GM19438 (cell line): ENCODE measurements around the gene RANBP1.

Experiments
- ATAC-seq: cut with Tn5 transposase; IDR thresholded peaks from one replicate; pipeline ENCODE4 v1.9.1; 2021; ENCODE audit warnings: low read depth; ENCODE audit not compliant: unreplicated experiment

Gene RANBP1

DNA sequence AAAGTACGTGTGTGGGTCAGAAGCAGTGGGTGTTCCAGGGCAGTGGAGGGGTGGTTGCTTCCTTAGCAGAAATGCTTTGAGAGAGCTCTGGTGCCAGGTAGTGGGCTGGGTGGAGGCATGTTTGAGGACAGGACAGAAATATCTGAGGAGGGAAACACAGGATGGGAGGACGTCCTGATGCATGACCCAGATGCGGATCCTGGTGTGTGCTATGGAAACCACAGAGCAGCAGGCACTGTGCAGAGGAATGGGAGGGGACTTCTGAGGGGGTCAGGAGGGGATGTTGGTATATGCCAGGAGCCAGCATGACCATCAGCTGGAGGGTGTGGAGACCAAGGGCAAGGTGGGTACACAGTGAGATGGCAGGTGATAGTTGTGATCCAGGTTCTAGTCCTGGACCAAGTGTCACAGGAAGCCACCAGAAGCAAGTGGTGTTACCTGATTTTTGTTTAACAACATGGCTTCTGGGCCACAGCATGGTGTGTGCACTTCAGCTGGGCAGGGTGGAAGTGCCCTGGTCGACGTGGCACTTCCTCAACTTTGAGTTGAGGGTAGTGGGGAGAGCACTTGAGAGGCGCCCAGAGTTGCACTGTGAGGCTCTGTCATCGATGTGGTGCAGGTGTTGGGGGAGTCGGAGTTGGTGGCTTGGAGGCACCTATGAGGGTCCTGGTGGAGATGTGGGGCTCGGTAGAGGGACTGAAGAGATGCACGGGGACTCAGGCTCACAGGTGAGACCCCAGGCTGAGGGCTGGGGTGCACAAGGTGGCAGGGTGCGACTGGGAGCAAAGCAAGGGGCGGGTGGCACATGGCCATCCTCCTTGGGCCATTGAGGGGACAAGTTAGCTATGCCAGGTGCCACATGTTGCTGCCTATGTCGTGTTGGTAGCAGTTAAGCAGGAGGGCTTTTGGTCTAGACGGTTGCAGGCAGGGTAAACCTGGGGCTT, 28.3 kb upstream of the RANBP1 start:
- no peak for ATAC-seq

DNA sequence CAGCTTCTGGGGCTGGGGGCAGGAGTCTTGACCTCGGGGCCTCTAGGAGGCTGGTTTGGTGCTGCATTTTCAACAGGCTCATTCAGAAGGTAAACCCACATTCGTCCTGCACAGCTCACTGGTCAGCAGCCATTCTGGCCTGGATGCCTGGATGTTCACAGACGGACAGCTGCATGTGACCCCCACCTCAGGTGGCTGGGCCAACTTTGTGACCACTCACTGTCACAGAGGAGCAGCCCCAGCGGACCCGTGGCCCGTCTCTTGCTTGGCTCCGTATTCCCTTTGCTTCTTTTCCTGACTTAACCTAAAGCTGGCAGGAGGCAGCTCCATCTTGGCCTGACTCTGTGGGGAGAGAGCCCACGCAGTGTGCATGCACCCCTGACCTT, 27.6 kb upstream of the RANBP1 start:
- no peak for ATAC-seq

DNA sequence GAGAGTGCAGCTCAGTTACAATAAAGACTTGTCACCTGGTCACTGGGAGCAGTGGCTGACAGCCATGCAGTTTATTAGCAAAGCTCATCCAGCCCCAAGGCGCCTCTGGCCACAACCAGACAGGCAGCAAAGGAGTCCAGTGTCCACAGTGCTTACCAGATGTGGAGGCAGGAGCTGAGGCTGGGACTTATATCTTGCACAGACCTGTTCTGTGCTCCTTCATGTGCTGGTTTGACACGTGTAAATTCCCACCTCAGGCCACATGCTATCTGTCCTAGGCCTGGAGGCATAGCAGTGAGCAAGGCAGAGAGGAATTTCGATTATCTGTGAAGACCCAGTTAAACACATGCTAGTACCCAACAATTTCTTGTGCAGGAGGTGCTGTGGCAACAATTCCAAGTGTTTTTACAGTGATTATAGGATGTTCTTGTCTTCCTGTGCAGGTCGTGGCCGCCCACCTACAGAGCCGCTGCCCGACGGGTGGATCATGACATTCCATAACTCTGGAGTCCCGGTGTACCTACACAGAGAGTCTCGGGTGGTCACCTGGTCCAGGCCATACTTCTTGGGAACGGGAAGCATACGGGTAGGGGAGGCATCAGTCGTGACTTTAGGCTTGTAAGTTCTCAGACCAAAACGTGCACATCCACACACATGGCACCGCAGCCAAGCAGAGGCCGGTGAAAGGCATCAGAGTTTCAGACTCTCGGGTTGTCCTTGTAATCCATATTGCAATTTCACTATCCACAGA, 26.5 kb upstream of the RANBP1 start:
- ATAC-seq: no peak

DNA sequence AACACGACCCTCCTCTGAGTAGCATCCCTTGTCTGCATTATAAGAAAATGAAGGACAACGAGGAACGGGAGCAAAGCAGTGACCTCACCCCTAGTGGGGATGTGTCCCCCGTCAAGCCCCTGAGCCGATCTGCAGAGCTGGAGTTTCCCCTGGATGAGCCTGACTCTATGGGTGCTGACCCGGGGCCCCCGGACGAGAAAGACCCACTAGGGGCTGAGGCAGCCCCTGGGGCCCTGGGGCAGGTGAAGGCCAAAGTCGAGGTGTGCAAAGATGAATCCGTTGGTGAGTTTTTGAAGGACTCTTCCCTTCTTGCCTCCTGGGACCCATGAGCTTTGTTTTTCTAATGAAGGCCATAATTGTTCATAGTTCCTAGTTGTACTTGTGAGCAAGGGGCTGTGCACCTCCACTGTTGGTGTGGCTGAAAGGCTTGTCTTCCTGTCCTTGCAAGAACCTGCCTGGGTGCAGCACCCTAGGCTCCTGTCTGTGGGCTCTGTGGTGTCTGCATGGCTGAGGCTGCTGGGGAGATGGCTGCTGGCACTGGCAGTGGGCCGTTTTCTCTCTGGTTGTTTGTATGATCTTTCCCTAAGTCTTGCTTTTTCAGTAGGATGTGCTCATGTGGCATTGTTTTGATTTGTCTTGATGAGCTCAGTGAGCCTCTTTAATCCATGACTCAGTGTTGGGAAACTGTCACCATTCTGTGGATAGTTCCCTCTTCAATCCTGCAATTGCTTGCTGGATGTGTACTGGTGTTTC, 25.8 kb upstream of the RANBP1 start:
- no peak for ATAC-seq

DNA sequence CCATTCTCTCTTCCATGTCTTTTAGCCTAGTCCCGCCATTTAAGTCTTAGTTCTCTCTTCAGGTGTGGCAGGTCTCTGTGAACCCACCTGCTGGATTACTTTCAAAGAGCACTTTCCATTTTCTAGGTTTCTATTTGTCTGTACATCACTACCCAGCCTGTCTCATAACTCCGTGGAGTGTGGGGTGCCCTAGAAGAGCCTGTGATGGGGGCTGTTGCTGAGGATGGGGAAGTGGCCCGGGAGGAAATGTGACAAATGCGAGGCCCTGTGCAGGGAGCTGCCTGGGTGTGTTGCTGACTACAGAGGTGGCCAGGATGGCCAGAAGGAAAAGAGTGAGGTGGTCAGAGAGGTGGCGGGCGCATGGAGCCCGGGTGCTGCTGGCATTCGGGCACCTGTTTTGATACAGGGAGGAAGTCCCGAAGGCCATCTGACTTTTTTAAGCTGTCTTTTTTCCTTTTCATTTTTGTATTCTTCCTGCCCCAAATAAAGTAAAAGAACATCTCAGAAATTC, 25.1 kb upstream of the RANBP1 start:
- no peak for ATAC-seq

DNA sequence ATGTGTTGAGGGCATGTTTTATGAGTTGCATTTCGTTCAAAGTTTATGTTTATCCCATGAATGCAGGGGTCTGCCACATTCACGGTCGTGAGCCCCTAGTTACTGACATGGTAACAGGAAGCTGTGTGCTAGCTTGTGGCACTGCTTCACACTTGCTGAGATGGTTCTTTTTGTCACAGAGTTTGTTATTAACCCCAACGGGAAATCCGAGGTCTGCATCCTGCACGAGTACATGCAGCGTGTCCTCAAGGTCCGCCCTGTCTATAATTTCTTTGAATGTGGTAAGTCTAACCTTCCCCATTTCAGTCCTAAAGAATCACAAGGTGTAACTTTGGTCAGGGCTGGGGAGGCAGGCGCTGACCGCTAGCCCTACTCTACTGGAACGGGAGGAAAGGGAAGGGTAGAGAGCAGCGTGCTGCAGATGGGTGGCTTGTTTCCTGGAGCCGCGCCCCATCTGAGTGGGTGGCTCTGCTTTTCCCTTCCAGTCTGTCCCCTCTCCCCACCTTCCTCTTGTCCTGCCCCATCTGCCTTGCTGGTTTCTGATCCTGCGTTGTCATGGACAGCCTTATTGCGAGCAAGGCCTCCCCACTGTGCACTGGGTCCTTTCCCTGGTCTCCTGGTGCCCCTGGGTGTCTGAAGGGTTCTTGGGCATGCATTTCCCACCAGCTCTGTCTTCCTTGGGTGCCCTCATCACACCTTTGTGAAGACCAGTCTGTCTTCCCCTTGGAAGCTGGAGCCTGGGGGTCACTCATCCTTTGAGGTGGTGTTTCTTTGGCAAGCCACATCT, 24.0 kb upstream of the RANBP1 start:
- no peak for ATAC-seq

DNA sequence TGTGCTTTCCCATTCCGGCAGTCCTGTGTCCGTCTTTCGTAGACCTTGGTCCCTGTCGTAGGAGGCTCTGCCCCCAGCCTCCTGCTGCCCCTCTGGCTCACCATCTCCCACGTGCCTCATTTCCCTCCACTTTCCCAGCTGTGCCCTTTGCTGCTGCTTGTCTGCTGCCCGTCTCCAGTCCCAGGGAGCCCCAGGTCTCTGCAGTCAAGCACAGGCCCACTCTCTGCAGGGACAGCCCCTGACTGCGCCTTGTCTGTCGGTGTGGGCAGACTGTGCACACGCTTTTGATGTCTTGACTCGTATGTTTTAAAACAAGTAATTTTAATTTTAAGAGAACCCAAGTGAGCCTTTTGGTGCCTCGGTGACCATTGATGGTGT, 23.4 kb upstream of the RANBP1 start:
- ATAC-seq: no peak

GRCh38 chr22:20093418-20094196, 22.3 kb upstream of the RANBP1 start:
- ATAC-seq: no peak

- ATAC-seq: no peak
Observed at GRCh38 chr22:20094197-20094807, 21.6 kb upstream of the RANBP1 start.

- ATAC-seq: no peak
Observed at GRCh38 chr22:20095521-20095920, 20.4 kb upstream of the RANBP1 start.

GRCh38 chr22:20096574-20097420, 19.1 kb upstream of the RANBP1 start:
- ATAC-seq: no peak

DNA sequence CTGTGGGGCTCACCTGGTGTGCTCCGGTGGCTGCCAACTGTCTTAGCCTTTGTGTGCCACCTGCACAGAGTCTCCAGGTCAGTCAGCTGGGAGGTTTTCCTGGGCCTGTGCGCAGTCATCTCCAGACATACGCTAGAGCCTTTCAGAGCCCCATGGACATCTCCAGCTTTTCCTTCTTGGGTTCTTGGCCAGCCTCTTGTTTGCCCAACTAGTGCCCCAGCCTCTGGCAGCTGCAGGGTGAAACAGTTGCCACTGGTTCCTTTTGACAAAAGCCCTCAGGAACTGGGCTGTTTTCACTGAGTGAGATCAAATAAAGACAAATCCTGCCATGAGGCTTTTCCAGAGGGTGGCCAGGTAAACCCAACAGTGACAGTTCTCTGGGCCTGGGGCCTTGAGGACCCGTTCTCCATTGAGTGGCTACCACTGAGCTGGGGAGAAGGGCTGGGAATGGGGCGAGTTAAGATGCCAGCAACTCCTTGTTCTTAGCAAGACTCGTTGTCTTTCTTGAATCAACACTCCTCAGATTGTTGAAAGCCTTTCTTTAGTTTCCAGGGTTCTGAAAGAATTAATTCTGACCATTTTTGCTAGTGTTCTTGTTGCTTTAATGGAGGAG, 16.7 kb upstream of the RANBP1 start:
- ATAC-seq: no peak

DNA sequence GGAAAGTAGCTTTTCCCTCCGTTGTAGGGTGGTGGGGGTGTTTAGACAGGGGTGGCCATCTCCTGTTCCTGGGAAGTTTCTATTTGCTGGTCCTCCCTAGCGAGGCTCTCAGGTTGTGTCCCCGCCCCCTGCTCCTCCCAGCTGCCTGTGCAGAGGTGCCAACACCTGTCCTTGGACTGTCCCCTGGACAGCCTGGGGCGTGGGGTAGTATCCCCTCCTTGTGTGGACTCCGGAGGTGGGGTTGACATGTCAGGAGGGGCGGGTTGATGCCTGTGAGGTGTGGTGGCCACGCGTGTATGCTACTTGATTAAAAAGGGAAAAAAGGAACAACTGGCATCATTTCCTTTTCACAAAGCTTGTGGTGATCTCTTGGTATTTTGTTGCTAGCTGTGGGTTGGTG, 14.3 kb upstream of the RANBP1 start:
- ATAC-seq: no peak

- no peak for ATAC-seq
Observed at GRCh38 chr22:20102203-20102780, 13.6 kb upstream of the RANBP1 start.

DNA sequence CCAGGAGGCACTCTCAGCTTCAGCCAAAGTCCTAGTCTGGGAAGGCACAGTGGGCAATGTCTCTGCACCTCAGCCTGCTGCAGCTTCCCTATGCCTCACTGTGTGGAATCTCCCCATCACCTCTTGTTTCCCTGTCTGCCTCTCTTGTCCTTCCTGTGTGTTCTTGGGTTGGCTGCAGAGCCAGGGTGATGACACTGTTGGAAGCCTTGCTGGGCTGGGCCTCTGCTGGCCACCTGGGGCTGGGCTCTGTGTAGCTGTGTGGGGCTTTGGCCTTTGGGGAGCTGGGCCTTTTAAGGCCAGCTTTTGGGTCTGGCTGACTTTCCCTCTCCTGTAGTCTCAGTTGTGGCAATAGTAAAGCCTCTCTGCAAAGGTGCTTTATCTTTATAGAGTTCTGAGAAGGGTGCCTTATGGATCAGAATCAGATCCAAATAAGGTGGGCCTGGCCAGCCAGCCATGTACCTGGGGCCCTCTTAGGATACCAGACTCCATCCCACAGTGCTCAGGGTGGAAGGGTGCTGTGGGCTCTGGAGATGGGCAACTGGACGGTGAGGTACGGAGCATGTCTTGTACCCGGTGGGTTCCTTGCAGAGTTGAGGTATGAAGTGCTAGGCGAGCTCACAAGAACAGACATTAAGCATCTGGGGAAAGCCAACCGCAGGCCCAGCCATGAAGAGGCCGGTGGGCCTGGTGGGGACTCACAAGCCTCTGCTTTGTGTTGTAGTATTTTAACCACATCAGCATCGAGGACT, 10.3 kb upstream of the RANBP1 start:
- ATAC-seq: no peak

GRCh38 chr22:20106205-20106848, 9.6 kb upstream of the RANBP1 start:
- no peak for ATAC-seq
